Gastrocnemius medialis (tissue), 4 donors: ENCODE data around the gene ECHDC1.
"Not testable (repeated sequence)": the region's sequence is repeated elsewhere in the genome, so short reads cannot be mapped to it uniquely, and the experiment has no call there.

Experiments used
- CTCF ChIP-seq, 5 experiments: fragments of 450-650 bp in 3 of 5; fragments of 200-600 bp in 2 of 5; sonication (generic) in 2 of 5; IDR thresholded peaks in 4 of 5; conservative IDR thresholded peaks in 1 of 5; 1 replicate in 4 of 5; 2 replicates in 1 of 5; pipeline ENCODE4 v1.5.1; 2016 to 2019; ENCODE audit warnings: antibody characterized with exemption in 5 of 5, mild to moderate bottlenecking in 3 of 5, moderate library complexity in 3 of 5
- POLR2A ChIP-seq, 2 donors: fragments of 450-650 bp; IDR thresholded peaks; one replicate each; pipeline ENCODE4 v1.6.1; 2017; ENCODE audit warnings: antibody characterized with exemption in 2 of 2, mild to moderate bottlenecking in 2 of 2, moderate library complexity in 2 of 2

- not testable (repeated sequence) for TF ChIP-seq CTCF (IDR thresholded peaks at IDR 0.05 in 4 of 5, conservative IDR thresholded peaks at IDR 0.05 in 1 of 5); POLR2A (IDR thresholded peaks at IDR 0.05)
These were observed 12.2 kb downstream of the ECHDC1 start for GRCh38 chr6:127331256-127331655.
